Mesothelial cell of epicardium (in vitro differentiated cells): ENCODE data around the gene CSPG4. TPM values are rescaled to one million over a fixed set of nuclear protein-coding genes. Genes with fewer than 3 reads are reported as not detected.
A peak's percentile ranks its signal among the peaks of the same experiment; 100 is the strongest.

Experiments used
- DNase-seq, 2 experiments: peaks; one replicate each; pipeline ENCODE4 v3.0.0; 2021; ENCODE audit warnings: low spot score in 2 of 2; ENCODE audit not compliant: unreplicated experiment in 2 of 2
- H3K27ac Mint-ChIP-seq: 2 replicates; pipeline ENCODE4 v1.8.0; 2021; ENCODE audit warnings: mixed read lengths
- H3K27me3 Mint-ChIP-seq: 2 replicates; pipeline ENCODE4 v1.8.0; 2021; ENCODE audit warnings: low read depth, mixed read lengths
- H3K36me3 Mint-ChIP-seq: 2 replicates; pipeline ENCODE4 v1.8.0; 2021; ENCODE audit warnings: mixed read lengths
- H3K4me1 Mint-ChIP-seq: 2 replicates; pipeline ENCODE4 v1.8.0; 2021; ENCODE audit warnings: mixed read lengths
- H3K4me3 Mint-ChIP-seq: 2 replicates; pipeline ENCODE4 v1.8.0; 2021; ENCODE audit warnings: mild to moderate bottlenecking, moderate library complexity, mixed read lengths
- H3K9me3 Mint-ChIP-seq: 2 replicates; pipeline ENCODE4 v1.8.0; 2021; ENCODE audit warnings: mixed read lengths
- total RNA-seq: library from RNA; stranded (reverse); gene quantifications from 3 replicates; pipeline ENCODE4 v1.2.1, GENCODE V29; 2021
- TF ChIP-seq, protein P1 (sequence below): fragments of 200-600 bp; sonication (generic); IDR thresholded peaks from one replicate; pipeline ENCODE4 v1.5.0; 2021; ENCODE audit warnings: antibody characterized with exemption; ENCODE audit not compliant: unreplicated experiment

CSPG4 gene
- total RNA-seq, 1 donor from 2014 or later = 11.4 TPM

GRCh38 chr15:75729326-75730069 is 16.9 kb upstream of the CSPG4 start:
- no peak overlapping the region for H3K27ac Mint-ChIP-seq
- H3K4me1 Mint-ChIP-seq = peaks cover 41% of the 10 kb centered on the region
- H3K36me3 Mint-ChIP-seq = peaks cover 1% of the 10 kb centered on the region
- no peaks in the 10 kb centered on the region for H3K27me3 Mint-ChIP-seq
- no peaks in the 10 kb centered on the region for H3K9me3 Mint-ChIP-seq
- DNase-seq = no peak
- TF ChIP-seq, protein P1, sequence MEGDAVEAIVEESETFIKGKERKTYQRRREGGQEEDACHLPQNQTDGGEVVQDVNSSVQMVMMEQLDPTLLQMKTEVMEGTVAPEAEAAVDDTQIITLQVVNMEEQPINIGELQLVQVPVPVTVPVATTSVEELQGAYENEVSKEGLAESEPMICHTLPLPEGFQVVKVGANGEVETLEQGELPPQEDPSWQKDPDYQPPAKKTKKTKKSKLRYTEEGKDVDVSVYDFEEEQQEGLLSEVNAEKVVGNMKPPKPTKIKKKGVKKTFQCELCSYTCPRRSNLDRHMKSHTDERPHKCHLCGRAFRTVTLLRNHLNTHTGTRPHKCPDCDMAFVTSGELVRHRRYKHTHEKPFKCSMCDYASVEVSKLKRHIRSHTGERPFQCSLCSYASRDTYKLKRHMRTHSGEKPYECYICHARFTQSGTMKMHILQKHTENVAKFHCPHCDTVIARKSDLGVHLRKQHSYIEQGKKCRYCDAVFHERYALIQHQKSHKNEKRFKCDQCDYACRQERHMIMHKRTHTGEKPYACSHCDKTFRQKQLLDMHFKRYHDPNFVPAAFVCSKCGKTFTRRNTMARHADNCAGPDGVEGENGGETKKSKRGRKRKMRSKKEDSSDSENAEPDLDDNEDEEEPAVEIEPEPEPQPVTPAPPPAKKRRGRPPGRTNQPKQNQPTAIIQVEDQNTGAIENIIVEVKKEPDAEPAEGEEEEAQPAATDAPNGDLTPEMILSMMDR = no peak
- H3K4me3 Mint-ChIP-seq = no peak overlapping the region

- Mint-ChIP-seq H3K36me3 (peaks cover 1% of the 10 kb centered on the region), H3K27me3 (no peaks in the 10 kb centered on the region), H3K4me3 (no peak overlapping the region), H3K27ac (peak overlapping the region; percentile 26), H3K4me1 (peaks cover 40% of the 10 kb centered on the region), H3K9me3 (no peaks in the 10 kb centered on the region)
- TF ChIP-seq, protein P1 = peak; percentile 24
- DNase-seq = no peak
Measured at GRCh38 chr15:75727851-75728715, 15.4 kb upstream of the CSPG4 start.

DNA sequence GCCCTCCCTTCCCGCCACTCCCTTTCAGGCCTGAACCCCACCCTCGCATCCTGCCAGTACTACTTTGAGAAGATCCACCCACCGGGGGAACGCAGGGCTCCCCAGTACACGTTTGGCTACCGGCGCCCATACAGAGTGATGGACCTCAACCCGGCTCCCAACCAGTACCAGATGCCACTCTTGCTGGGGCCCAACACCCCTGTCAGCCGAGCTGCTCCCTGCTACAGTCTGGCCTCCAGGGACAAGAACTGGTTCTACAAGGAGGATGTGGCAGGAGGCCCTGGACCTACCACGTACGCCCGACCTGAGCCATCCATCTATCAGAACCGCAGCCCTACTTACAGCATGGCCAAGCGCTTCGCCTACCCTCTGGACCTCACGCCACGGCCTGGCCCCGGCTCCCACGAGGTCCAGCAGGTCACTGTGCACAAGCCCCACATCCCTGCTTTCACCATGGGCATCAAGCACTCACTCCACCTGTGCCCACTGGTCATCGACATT is 14.4 kb upstream of the CSPG4 start:
- Mint-ChIP-seq H3K27me3 (no peaks in the 10 kb centered on the region), H3K36me3 (peaks cover 1% of the 10 kb centered on the region), H3K27ac (peak overlapping the region; percentile 26), H3K4me3 (no peak overlapping the region), H3K4me1 (peaks cover 30% of the 10 kb centered on the region), H3K9me3 (no peaks in the 10 kb centered on the region)
- DNase-seq = no peak
- TF ChIP-seq, protein P1 = no peak

GRCh38 chr15:75725719-75726607 is 13.3 kb upstream of the CSPG4 start:
- Mint-ChIP-seq H3K9me3 (no peaks in the 10 kb centered on the region), H3K36me3 (peaks cover 1% of the 10 kb centered on the region)
- no peak for DNase-seq

More at GRCh38 chr15:75725719-75726607, 13.3 kb upstream of the CSPG4 start:
- H3K4me1 Mint-ChIP-seq = peaks cover 20% of the 10 kb centered on the region
- H3K27ac Mint-ChIP-seq = peak overlapping the region; percentile 25
- TF ChIP-seq, protein P1 = no peak
- H3K4me3 Mint-ChIP-seq = no peak overlapping the region
- H3K27me3 Mint-ChIP-seq = no peaks in the 10 kb centered on the region
